Subcutaneous adipose tissue (tissue), 4 donors: ENCODE measurements around the gene SPAG6. TPM values are rescaled to one million over a fixed set of nuclear protein-coding genes. Genes with fewer than 3 reads are reported as not detected.

Experiments
- CTCF ChIP-seq: fragments of 450-650 bp; IDR thresholded peaks from one replicate; pipeline ENCODE4 v1.5.1; 2016; ENCODE audit warnings: low read depth, mild to moderate bottlenecking, control low read depth, antibody characterized with exemption, moderate library complexity
- total RNA-seq, 4 donors: library from RNA; depleted of rRNA; stranded (reverse); fragments of >200 nt; gene quantifications; one replicate each; pipeline ENCODE4 v1.1.0, GENCODE V29; 2016

SPAG6 gene
- total RNA-seq, 4 donors from 2014 or later: 0.34 TPM; not detected in 3

DNA sequence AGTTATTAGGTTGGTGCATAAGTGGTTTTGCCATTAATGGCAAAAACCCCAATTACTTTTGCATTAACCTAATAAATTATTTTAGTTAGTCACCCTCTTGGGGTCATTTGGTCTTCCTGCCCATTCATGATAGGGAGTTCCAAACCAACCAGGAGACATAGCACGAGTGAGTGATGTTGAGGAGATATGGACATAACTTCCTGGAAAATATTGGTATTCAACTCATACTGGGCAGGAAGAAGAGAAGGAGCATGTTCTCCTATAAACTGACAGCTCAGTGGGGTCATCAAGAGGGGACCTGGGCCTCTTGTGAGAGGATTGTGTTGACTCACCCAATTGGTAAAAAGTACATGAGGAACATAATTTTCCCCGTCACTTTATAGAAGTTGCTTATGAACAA is 23.7 kb downstream of the SPAG6 start:
- TF ChIP-seq CTCF: no peak

- TF ChIP-seq CTCF: no peak
Measured at GRCh38 chr10:22369434-22370072, 24.3 kb downstream of the SPAG6 start.

GRCh38 chr10:22370320-22370719 is 25.0 kb downstream of the SPAG6 start:
- TF ChIP-seq CTCF: no peak

DNA sequence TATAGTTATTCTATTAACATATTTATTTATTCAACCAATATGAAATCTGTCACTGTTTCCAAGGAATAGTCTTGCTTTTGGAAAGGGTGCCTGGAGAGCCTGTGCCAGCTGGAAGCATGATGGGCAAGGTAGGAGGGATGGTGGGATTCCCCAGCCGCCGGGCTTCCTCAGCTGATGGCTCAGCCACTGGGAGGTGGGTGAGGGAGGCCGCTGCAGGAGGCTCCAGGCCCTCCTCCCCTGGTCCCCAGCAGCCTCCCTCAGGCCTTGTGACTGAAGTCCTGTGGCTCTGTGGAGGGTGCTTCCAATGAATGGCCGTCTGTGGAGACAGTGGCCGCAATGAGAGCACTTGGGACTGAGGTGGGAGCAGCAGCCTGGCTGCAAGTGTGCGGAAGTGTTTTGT is 27.0 kb downstream of the SPAG6 start:
- no peak for TF ChIP-seq CTCF

DNA sequence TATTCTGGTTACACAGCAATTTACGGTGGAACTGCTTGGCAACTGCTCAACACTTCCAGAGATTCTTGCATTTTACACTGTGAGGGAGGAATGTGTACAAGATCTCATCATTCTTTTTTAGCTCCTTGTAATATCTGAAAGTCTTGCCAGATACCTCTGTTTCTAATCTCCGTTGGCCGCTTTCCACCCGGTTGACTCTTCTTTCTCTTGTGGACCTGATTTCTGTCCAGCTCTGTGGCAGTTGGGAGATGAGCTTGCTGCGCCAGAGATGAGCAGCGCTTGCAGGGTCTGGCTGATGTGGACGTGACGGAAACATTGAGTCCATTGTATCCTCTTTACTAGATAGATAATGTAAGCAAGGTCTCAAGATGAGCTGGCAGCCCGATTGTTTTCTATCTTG is 27.6 kb downstream of the SPAG6 start:
- TF ChIP-seq CTCF: no peak

GRCh38 chr10:22374489-22375126 is 29.3 kb downstream of the SPAG6 start:
- TF ChIP-seq CTCF: no peak

DNA sequence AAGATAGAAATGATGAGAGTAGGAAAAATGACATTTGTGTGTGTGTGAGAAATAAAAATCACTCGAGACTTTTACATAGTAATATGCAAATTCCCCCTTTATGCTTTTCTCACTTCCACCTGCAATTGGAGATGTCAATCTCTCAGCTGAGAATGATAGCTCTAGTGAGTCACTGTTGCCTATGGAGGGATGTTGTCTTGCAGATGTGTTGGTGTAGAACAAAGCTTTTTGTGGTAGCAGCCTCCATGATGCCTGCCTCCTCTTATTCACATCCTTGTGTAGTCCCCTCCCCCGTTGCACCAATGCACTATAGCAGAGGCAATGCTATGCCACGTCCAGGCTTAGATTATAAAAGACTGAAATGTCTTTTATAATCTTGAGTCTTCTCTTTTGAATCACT is 33.8 kb downstream of the SPAG6 start:
- TF ChIP-seq CTCF: no peak
